ENCODE results near the gene GFOD2. TPM values are rescaled to one million over a fixed set of nuclear protein-coding genes. Genes with fewer than 3 reads are reported as not detected.

GFOD2 gene
- total and polyA plus RNA-seq, 2 of the 13 experiments (the other 11 are each of a cell fraction or from before 2014, with no cell fraction given) = 11.1 to 17.2 TPM

DNA sequence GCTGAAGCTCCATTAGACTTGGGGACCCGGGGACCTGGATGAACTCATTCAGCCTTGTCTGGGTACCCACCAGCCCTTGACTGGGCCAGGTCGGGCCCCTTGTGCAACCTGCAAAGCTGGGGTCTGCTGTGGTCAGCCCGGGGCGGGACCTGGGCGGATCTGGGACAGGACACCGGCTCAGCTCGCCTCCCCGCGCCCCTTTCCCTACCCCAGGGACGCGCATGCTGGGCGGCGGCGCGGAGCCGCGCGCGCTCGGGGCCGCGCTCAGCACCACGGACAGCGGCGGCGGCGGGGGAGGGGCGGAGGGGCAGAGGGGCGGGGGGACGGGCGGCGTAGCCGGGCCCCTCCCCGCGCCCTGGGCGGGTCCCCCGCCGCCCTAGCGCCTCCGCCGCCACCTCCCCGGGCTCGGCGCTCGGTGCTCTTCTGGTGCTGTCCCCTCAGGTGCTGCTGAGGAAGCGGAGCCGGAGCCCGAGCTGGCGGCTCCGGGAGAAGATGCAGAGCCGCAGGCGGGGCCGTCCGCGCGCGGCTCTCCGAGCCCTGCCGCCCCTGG, 66.5 kb downstream of the GFOD2 start (continued):
- TF ChIP-seq, protein P1, sequence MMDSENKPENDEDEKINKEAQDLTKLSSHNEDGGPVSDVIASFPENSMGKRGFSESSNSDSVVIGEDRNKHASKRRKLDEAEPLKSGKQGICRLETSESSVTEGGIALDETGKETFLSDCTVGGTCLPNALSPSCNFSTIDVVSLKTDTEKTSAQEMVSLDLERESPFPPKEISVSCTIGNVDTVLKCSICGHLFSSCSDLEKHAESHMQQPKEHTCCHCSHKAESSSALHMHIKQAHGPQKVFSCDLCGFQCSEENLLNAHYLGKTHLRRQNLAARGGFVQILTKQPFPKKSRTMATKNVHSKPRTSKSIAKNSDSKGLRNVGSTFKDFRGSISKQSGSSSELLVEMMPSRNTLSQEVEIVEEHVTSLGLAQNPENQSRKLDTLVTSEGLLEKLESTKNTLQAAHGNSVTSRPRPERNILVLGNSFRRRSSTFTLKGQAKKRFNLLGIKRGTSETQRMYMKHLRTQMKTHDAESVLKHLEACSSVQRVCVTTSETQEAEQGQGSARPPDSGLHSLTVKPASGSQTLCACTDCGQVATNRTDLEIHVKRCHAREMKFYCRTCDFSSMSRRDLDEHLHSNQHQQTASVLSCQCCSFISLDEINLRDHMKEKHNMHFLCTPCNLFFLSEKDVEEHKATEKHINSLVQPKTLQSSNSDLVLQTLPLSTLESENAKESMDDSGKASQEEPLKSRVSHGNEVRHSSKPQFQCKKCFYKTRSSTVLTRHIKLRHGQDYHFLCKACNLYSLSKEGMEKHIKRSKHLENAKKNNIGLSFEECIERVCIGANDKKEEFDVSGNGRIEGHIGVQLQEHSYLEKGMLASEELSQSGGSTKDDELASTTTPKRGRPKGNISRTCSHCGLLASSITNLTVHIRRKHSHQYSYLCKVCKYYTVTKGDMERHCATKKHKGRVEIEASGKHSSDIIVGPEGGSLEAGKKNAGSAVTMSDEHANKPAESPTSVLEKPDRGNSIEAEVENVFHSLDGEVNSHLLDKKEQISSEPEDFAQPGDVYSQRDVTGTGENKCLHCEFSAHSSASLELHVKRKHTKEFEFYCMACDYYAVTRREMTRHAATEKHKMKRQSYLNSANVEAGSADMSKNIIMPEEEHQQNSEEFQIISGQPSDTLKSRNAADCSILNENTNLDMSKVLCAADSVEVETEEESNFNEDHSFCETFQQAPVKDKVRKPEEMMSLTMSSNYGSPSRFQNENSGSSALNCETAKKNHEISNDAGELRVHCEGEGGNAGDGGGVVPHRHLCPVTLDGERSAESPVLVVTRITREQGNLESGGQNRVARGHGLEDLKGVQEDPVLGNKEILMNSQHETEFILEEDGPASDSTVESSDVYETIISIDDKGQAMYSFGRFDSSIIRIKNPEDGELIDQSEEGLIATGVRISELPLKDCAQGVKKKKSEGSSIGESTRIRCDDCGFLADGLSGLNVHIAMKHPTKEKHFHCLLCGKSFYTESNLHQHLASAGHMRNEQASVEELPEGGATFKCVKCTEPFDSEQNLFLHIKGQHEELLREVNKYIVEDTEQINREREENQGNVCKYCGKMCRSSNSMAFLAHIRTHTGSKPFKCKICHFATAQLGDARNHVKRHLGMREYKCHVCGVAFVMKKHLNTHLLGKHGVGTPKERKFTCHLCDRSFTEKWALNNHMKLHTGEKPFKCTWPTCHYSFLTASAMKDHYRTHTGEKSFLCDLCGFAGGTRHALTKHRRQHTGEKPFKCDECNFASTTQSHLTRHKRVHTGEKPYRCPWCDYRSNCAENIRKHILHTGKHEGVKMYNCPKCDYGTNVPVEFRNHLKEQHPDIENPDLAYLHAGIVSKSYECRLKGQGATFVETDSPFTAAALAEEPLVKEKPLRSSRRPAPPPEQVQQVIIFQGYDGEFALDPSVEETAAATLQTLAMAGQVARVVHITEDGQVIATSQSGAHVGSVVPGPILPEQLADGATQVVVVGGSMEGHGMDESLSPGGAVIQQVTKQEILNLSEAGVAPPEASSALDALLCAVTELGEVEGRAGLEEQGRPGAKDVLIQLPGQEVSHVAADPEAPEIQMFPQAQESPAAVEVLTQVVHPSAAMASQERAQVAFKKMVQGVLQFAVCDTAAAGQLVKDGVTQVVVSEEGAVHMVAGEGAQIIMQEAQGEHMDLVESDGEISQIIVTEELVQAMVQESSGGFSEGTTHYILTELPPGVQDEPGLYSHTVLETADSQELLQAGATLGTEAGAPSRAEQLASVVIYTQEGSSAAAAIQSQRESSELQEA (CRISPR knock-in tag; IDR thresholded peaks at IDR 0.05; ENCODE audit: not compliant biosample characterization) = no peak
- no peak for TF ChIP-seq NR2F1 (CRISPR knock-in tag; IDR thresholded peaks at IDR 0.05)
- TF ChIP-seq NAIF1 (CRISPR knock-in tag; IDR thresholded peaks at IDR 0.05; ENCODE audit: borderline replicate concordance) = no peak
- TF ChIP-seq SOX13 (IDR thresholded peaks at IDR 0.05) = no peak
- TF ChIP-seq SOX13 (CRISPR knock-in tag; conservative IDR thresholded peaks at IDR 0.05 in 1 of 2, IDR thresholded peaks at IDR 0.05 in 1 of 2) = peak in 1 of 2 experiments; percentile 24; a peak in 1 of 4 replicates
- no peak for TF ChIP-seq MIER3 (CRISPR knock-in tag; IDR thresholded peaks at IDR 0.05; ENCODE audit: borderline replicate concordance)
- TF ChIP-seq SP140L (CRISPR knock-in tag; IDR thresholded peaks at IDR 0.05; ENCODE audit: borderline replicate concordance) = no peak
- TF ChIP-seq EEA1 (CRISPR knock-in tag; IDR thresholded peaks at IDR 0.05; ENCODE audit: borderline replicate concordance) = no peak
- no peak for TF ChIP-seq ADNP (CRISPR knock-in tag; IDR thresholded peaks at IDR 0.05)
- TF ChIP-seq, protein P2, sequence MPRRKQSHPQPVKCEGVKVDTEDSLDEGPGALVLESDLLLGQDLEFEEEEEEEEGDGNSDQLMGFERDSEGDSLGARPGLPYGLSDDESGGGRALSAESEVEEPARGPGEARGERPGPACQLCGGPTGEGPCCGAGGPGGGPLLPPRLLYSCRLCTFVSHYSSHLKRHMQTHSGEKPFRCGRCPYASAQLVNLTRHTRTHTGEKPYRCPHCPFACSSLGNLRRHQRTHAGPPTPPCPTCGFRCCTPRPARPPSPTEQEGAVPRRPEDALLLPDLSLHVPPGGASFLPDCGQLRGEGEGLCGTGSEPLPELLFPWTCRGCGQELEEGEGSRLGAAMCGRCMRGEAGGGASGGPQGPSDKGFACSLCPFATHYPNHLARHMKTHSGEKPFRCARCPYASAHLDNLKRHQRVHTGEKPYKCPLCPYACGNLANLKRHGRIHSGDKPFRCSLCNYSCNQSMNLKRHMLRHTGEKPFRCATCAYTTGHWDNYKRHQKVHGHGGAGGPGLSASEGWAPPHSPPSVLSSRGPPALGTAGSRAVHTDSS (CRISPR knock-in tag; conservative IDR thresholded peaks at IDR 0.05) = no peak
- TF ChIP-seq, protein P3, sequence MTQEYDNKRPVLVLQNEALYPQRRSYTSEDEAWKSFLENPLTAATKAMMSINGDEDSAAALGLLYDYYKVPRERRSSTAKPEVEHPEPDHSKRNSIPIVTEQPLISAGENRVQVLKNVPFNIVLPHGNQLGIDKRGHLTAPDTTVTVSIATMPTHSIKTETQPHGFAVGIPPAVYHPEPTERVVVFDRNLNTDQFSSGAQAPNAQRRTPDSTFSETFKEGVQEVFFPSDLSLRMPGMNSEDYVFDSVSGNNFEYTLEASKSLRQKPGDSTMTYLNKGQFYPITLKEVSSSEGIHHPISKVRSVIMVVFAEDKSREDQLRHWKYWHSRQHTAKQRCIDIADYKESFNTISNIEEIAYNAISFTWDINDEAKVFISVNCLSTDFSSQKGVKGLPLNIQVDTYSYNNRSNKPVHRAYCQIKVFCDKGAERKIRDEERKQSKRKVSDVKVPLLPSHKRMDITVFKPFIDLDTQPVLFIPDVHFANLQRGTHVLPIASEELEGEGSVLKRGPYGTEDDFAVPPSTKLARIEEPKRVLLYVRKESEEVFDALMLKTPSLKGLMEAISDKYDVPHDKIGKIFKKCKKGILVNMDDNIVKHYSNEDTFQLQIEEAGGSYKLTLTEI (CRISPR knock-in tag; conservative IDR thresholded peaks at IDR 0.05) = no peak
- TF ChIP-seq, protein P4, sequence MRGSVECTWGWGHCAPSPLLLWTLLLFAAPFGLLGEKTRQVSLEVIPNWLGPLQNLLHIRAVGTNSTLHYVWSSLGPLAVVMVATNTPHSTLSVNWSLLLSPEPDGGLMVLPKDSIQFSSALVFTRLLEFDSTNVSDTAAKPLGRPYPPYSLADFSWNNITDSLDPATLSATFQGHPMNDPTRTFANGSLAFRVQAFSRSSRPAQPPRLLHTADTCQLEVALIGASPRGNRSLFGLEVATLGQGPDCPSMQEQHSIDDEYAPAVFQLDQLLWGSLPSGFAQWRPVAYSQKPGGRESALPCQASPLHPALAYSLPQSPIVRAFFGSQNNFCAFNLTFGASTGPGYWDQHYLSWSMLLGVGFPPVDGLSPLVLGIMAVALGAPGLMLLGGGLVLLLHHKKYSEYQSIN (CRISPR knock-in tag; IDR thresholded peaks at IDR 0.05; ENCODE audit: borderline replicate concordance) = no peak
- TF ChIP-seq ZNF292 (CRISPR knock-in tag; IDR thresholded peaks at IDR 0.05; ENCODE audit: borderline replicate concordance, low read depth) = no peak
- TF ChIP-seq IKZF1 (IDR thresholded peaks at IDR 0.05) = no peak
- TF ChIP-seq, protein P5, sequence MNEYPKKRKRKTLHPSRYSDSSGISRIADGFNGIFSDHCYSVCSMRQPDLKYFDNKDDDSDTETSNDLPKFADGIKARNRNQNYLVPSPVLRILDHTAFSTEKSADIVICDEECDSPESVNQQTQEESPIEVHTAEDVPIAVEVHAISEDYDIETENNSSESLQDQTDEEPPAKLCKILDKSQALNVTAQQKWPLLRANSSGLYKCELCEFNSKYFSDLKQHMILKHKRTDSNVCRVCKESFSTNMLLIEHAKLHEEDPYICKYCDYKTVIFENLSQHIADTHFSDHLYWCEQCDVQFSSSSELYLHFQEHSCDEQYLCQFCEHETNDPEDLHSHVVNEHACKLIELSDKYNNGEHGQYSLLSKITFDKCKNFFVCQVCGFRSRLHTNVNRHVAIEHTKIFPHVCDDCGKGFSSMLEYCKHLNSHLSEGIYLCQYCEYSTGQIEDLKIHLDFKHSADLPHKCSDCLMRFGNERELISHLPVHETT (CRISPR knock-in tag; conservative IDR thresholded peaks at IDR 0.05) = no peak
